ENCODE data around the gene DLK1. TPM values are rescaled to one million over a fixed set of nuclear protein-coding genes. Genes with fewer than 3 reads are reported as not detected.

DLK1 gene
- total and polyA plus RNA-seq, 2 of the 13 experiments (the other 11 are each of a cell fraction or from before 2014, with no cell fraction given): 95.5 to 312 TPM

GRCh38 chr14:100750762-100751699 is 24.3 kb downstream of the DLK1 start (continued):
- peak; percentile 95 for TF ChIP-seq ARID5B (CRISPR knock-in tag; IDR thresholded peaks at IDR 0.05)
- no peak for TF ChIP-seq SNAI1 (CRISPR knock-in tag; IDR thresholded peaks at IDR 0.05; ENCODE audit: borderline replicate concordance)
- TF ChIP-seq, protein P1, sequence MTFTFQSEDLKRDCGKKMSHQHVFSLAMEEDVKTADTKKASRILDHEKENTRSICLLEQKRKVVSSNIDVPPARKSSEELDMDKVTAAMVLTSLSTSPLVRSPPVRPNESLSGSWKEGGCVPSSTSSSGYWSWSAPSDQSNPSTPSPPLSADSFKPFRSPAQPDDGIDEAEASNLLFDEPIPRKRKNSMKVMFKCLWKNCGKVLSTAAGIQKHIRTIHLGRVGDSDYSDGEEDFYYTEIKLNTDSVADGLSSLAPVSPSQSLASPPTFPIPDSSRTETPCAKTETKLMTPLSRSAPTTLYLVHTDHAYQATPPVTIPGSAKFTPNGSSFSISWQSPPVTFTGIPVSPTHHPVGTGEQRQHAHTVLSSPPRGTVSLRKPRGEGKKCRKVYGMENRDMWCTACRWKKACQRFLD (CRISPR knock-in tag; IDR thresholded peaks at IDR 0.05; ENCODE audit: borderline replicate concordance): no peak
- no peak for TF ChIP-seq ZNF432 (CRISPR knock-in tag; IDR thresholded peaks at IDR 0.05; ENCODE audit: borderline replicate concordance)
- TF ChIP-seq, protein P2, sequence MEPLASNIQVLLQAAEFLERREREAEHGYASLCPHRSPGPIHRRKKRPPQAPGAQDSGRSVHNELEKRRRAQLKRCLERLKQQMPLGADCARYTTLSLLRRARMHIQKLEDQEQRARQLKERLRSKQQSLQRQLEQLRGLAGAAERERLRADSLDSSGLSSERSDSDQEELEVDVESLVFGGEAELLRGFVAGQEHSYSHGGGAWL (CRISPR knock-in tag; IDR thresholded peaks at IDR 0.05): no peak; the same call in 1 of the 2 replicates
- TF ChIP-seq ZNF317 (CRISPR knock-in tag; IDR thresholded peaks at IDR 0.05): peak; percentile 71
- TF ChIP-seq HNRNPK (IDR thresholded peaks at IDR 0.05; ENCODE audit: low read depth, low read length, poor library complexity, severe bottlenecking): no peak
- TF ChIP-seq ZNF430 (CRISPR knock-in tag; IDR thresholded peaks at IDR 0.05): 0 out of 2 replicates have a peak, but pooled peaks have one; percentile 73
- no peak for TF ChIP-seq ZNF577 (CRISPR knock-in tag; IDR thresholded peaks at IDR 0.05; ENCODE audit: borderline replicate concordance, low read depth)
- no peak for TF ChIP-seq PAF1 (CRISPR knock-in tag; IDR thresholded peaks at IDR 0.05)
- TF ChIP-seq, protein P3, sequence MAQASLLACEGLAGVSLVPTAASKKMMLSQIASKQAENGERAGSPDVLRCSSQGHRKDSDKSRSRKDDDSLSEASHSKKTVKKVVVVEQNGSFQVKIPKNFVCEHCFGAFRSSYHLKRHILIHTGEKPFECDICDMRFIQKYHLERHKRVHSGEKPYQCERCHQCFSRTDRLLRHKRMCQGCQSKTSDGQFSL (CRISPR knock-in tag; IDR thresholded peaks at IDR 0.05): peak; percentile 62; the same call in 1 of the 2 replicates
- 0 out of 2 replicates have a peak, but pooled peaks have one; percentile 5 for TF ChIP-seq ZFP82 (CRISPR knock-in tag; IDR thresholded peaks at IDR 0.05; ENCODE audit: borderline replicate concordance)
- TF ChIP-seq STAT6 (CRISPR knock-in tag; IDR thresholded peaks at IDR 0.05; ENCODE audit: borderline replicate concordance): peak; percentile 83; the same call in 1 of the 2 replicates
- no peak for TF ChIP-seq ZNF766 (CRISPR knock-in tag; IDR thresholded peaks at IDR 0.05; ENCODE audit: borderline replicate concordance)
- TF ChIP-seq, protein P4, sequence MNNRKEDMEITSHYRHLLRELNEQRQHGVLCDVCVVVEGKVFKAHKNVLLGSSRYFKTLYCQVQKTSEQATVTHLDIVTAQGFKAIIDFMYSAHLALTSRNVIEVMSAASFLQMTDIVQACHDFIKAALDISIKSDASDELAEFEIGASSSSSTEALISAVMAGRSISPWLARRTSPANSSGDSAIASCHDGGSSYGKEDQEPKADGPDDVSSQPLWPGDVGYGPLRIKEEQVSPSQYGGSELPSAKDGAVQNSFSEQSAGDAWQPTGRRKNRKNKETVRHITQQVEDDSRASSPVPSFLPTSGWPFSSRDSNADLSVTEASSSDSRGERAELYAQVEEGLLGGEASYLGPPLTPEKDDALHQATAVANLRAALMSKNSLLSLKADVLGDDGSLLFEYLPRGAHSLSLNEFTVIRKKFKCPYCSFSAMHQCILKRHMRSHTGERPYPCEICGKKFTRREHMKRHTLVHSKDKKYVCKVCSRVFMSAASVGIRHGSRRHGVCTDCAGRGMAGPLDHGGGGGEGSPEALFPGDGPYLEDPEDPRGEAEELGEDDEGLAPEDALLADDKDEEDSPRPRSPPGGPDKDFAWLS (CRISPR knock-in tag; IDR thresholded peaks at IDR 0.05; ENCODE audit: borderline replicate concordance): no peak
- TF ChIP-seq TRIM24 (CRISPR knock-in tag; IDR thresholded peaks at IDR 0.05): peak; percentile 89
